H9 (cell line): ENCODE measurements around the gene GPR137. TPM values are rescaled to one million over a fixed set of nuclear protein-coding genes. Genes with fewer than 3 reads are reported as not detected.

Experiments
- DNase-seq: peaks from one replicate; pipeline ENCODE4 v3.0.0-alpha.2; 2017
- H2AFZ ChIP-seq: one replicate; pipeline ENCODE4 v1.6.1; 2013; ENCODE audit warnings: mild to moderate bottlenecking, low read length, control low read depth, moderate library complexity
- H2AK5ac ChIP-seq: 2 replicates; pipeline ENCODE4 v1.6.1; 2013; ENCODE audit warnings: low read length, control low read depth, mixed read lengths; ENCODE audit not compliant: insufficient read length
- H2BK120ac ChIP-seq: one replicate; pipeline ENCODE4 v1.6.1; 2013; ENCODE audit warnings: low read depth, mild to moderate bottlenecking, low read length, control low read depth, inconsistent platforms; ENCODE audit not compliant: poor library complexity, severe bottlenecking
- H2BK12ac ChIP-seq: 2 replicates; pipeline ENCODE4 v1.6.1; 2013; ENCODE audit warnings: low read length, control low read depth, mixed read lengths, low read depth; ENCODE audit not compliant: insufficient read length
- H2BK15ac ChIP-seq: 2 replicates; pipeline ENCODE4 v1.6.1; 2013; ENCODE audit warnings: low read depth, low read length, control low read depth
- H2BK20ac ChIP-seq: one replicate; pipeline ENCODE4 v1.6.1; 2013; ENCODE audit warnings: low read depth, mild to moderate bottlenecking, low read length, control low read depth, inconsistent platforms; ENCODE audit not compliant: poor library complexity, severe bottlenecking
- H2BK5ac ChIP-seq: 2 replicates; pipeline ENCODE4 v1.6.1; 2013; ENCODE audit warnings: low read length, control low read depth, mixed read lengths; ENCODE audit not compliant: insufficient read length
- H3K14ac ChIP-seq: 2 replicates; pipeline ENCODE4 v1.6.1; 2013; ENCODE audit warnings: low read length, control low read depth; ENCODE audit not compliant: insufficient read depth
- H3K18ac ChIP-seq: 2 replicates; pipeline ENCODE4 v1.6.1; 2013; ENCODE audit warnings: low read depth, mild to moderate bottlenecking, mixed read lengths, low read length, control low read depth; ENCODE audit not compliant: insufficient read length
- H3K23ac ChIP-seq: 2 replicates; pipeline ENCODE4 v1.6.1; 2013; ENCODE audit warnings: low read length, control low read depth, mixed read lengths, low read depth; ENCODE audit not compliant: insufficient read length
- H3K23me2 ChIP-seq: 2 replicates; pipeline ENCODE4 v1.6.1; 2013; ENCODE audit warnings: low read depth, mild to moderate bottlenecking, mixed read lengths, low read length, control low read depth; ENCODE audit not compliant: insufficient read length, poor library complexity, severe bottlenecking
- H3K27ac ChIP-seq: 2 replicates; pipeline ENCODE4 v1.5.1; 2013; ENCODE audit warnings: low read length, control low read depth, mixed read lengths, low read depth; ENCODE audit not compliant: insufficient read length
- H3K27me3 ChIP-seq: 2 replicates; pipeline ENCODE4 v1.6.1; 2013; ENCODE audit warnings: low read length, control low read depth, inconsistent platforms; ENCODE audit not compliant: insufficient read depth
- H3K4ac ChIP-seq: 2 replicates; pipeline ENCODE4 v1.6.1; 2013; ENCODE audit warnings: low read depth, mild to moderate bottlenecking, control low read depth, inconsistent platforms, low read length, moderate library complexity
- H3K4me1 ChIP-seq: 2 replicates; pipeline ENCODE4 v1.6.1; 2013; ENCODE audit warnings: low read length, control low read depth, inconsistent platforms; ENCODE audit not compliant: insufficient read depth
- H3K4me2 ChIP-seq: 2 replicates; pipeline ENCODE4 v1.6.1; 2013; ENCODE audit warnings: low read length, control low read depth, mixed read lengths; ENCODE audit not compliant: insufficient read length, insufficient read depth
- H3K56ac ChIP-seq: 2 replicates; pipeline ENCODE4 v1.6.1; 2013; ENCODE audit warnings: low read depth, mild to moderate bottlenecking, mixed read lengths, low read length, control low read depth; ENCODE audit not compliant: insufficient read length
- H3K79me1 ChIP-seq: 2 replicates; pipeline ENCODE4 v1.6.1; 2013; ENCODE audit warnings: low read depth, mild to moderate bottlenecking, moderate library complexity, low read length, control low read depth, inconsistent platforms; ENCODE audit not compliant: insufficient read depth, poor library complexity, severe bottlenecking
- H3K79me2 ChIP-seq: 2 replicates; pipeline ENCODE4 v1.6.1; 2013; ENCODE audit warnings: low read length, control low read depth, inconsistent platforms; ENCODE audit not compliant: insufficient read depth
- H3K9ac ChIP-seq: 2 replicates; pipeline ENCODE4 v1.6.1; 2013; ENCODE audit warnings: low read length, control low read depth, mixed read lengths; ENCODE audit not compliant: insufficient read length; ENCODE audit errors: extremely low read depth
- H3K9me3 ChIP-seq: one replicate; pipeline ENCODE4 v1.6.1; 2013; ENCODE audit warnings: low read depth, low read length, inconsistent platforms; ENCODE audit not compliant: control insufficient read depth
- H3T11ph ChIP-seq: one replicate; pipeline ENCODE4 v1.6.1; 2013; ENCODE audit warnings: mild to moderate bottlenecking, low read length, control low read depth, inconsistent platforms
- H4K20me1 ChIP-seq: one replicate; pipeline ENCODE4 v1.6.1; 2013; ENCODE audit not compliant: control insufficient read depth, insufficient read length, insufficient read depth
- H4K5ac ChIP-seq: 2 replicates; pipeline ENCODE4 v1.6.1; 2013; ENCODE audit warnings: low read depth, mild to moderate bottlenecking, mixed read lengths, low read length, control low read depth; ENCODE audit not compliant: insufficient read length
- H4K8ac ChIP-seq: replicated peaks from 2 replicates; pipeline ENCODE4 v1.6.1; 2013; ENCODE audit warnings: low read length, control low read depth, mixed read lengths, low read depth; ENCODE audit not compliant: insufficient read length
- H4K91ac ChIP-seq: 2 replicates; pipeline ENCODE4 v1.6.1; 2013; ENCODE audit warnings: low read depth, mild to moderate bottlenecking, moderate library complexity, mixed read lengths, low read length, control low read depth; ENCODE audit not compliant: insufficient read length
- H3K27ac Mint-ChIP-seq, 3 experiments: 2 replicates in 2 of 3; 3 replicates in 1 of 3; pipeline ENCODE4 v1.8.0; 2020 to 2021; ENCODE audit warnings: mixed read lengths in 3 of 3, mild to moderate bottlenecking in 1 of 3, moderate library complexity in 1 of 3
- H3K27me3 Mint-ChIP-seq: 2 replicates; pipeline ENCODE4 v1.8.0; 2021; ENCODE audit warnings: low read depth, mild to moderate bottlenecking, moderate library complexity, mixed read lengths
- H3K36me3 Mint-ChIP-seq, 3 experiments: 2 replicates in 2 of 3; 3 replicates in 1 of 3; pipeline ENCODE4 v1.8.0; 2020 to 2021; ENCODE audit warnings: low read depth in 3 of 3, mixed read lengths in 3 of 3; ENCODE audit not compliant: insufficient read depth in 1 of 3
- H3K4me1 Mint-ChIP-seq, 2 experiments: 2 replicates each; pipeline ENCODE4 v1.8.0; 2020; ENCODE audit warnings: mixed read lengths in 2 of 2
- H3K4me3 Mint-ChIP-seq, 2 experiments: 2 replicates in 1 of 2; 3 replicates in 1 of 2; pipeline ENCODE4 v1.8.0; 2020 to 2021; ENCODE audit warnings: mild to moderate bottlenecking in 2 of 2, mixed read lengths in 2 of 2, moderate library complexity in 1 of 2
- H3K9me3 Mint-ChIP-seq, 2 experiments: 2 replicates in 1 of 2; 3 replicates in 1 of 2; pipeline ENCODE4 v1.8.0; 2020; ENCODE audit warnings: mild to moderate bottlenecking in 2 of 2, mixed read lengths in 2 of 2, moderate library complexity in 1 of 2
- WGBS: extraction: QIAGEN DNeasy Blood & Tissue Kit; methylation state at CpG from one replicate; pipeline ENCODE4 v1.1.7; 2013; ENCODE audit warnings: missing lambda C conversion rate, low lambda C conversion rate, mixed read lengths; ENCODE audit not compliant: insufficient read length; ENCODE audit errors: extremely low coverage; 5-methylcytosine and 5-hydroxymethylcytosine counted together
- total RNA-seq: library from RNA; stranded (reverse); gene quantifications from 2 replicates; pipeline ENCODE4 v1.2.1, GENCODE V29; 2021
- TF ChIP-seq, protein P1 (sequence below): fragments of 200-600 bp; sonication (generic); conservative IDR thresholded peaks from 3 replicates; pipeline ENCODE4 v1.8.0; 2021; ENCODE audit warnings: antibody characterized with exemption, mild to moderate bottlenecking

Gene GPR137
- total RNA-seq, 1 experiment from 2014 or later = 39.6 TPM

DNA sequence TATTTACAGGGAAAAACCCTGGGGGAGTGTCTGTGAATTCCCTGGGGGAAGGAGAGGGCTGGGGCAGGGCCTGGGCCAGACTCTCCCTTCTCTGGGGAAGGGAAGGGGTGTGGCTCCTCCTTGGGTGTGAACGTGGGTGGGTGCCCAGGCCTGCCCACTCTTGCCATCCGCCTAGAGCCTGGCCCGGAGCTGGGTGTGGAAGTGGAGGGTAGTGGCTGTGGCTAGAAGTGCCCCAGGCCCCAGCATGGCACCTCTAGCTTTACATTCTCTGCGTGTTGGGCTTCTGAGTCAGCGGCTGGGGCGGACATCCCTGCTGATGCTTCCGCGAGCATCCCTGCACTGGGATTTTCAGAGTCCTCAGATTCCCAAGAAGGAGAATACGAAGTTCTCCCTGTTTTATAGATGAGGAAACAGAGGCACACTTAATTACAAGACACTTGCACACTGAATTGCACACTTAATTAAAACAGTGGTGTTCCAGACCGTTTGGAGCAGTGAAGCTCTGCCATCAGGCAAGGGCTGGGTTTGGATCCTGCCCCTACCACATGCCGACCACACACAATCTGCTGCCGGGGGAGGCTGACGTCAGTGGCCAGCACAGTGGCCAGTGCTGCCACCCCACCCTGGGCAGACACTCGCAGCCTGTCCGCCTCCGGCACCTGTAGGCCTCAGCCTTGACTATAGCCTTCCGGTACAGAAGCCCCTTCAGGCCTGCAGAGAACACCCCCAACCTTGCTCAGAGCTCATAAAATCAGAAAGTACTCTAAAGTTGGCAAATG lies 8.8 kb upstream of the GPR137 start:
- Histone ChIP-seq H3K14ac (no peak overlapping the region), H4K5ac (no peak overlapping the region), H3K9me3 (no peaks in the 10 kb centered on the region), H3T11ph (no peak overlapping the region), H3K27me3 (no peaks in the 10 kb centered on the region), H3K4me2 (no peak overlapping the region), H2BK20ac (no peak overlapping the region), H3K27ac (no peak overlapping the region), H2AFZ (no peak overlapping the region), H4K91ac (no peak overlapping the region), H4K8ac (no peak overlapping the region), H2BK5ac (no peak overlapping the region), H4K20me1 (peaks cover 2% of the 10 kb centered on the region), H2BK15ac (no peak overlapping the region), H2BK120ac (no peak overlapping the region), H3K79me1 (no peaks in the 10 kb centered on the region), H3K79me2 (no peaks in the 10 kb centered on the region), H2BK12ac (no peak overlapping the region), H3K4me1 (no peaks in the 10 kb centered on the region), H3K56ac (no peak overlapping the region), H2AK5ac (no peak overlapping the region), H3K9ac (no peak overlapping the region), H3K23me2 (peaks cover under 1% of the 10 kb centered on the region), H3K23ac (no peak overlapping the region), H3K4ac (no peak overlapping the region), H3K18ac (no peak overlapping the region)
- Mint-ChIP-seq H3K27me3 (no peaks in the 10 kb centered on the region; the same call in none of the 2 replicates), H3K9me3 (no peaks in the 10 kb centered on the region), H3K27ac (no peak overlapping the region), H3K4me1 (peaks cover 10 to 15% of the 10 kb centered on the region in 2 experiments), H3K4me3 (no peak overlapping the region), H3K36me3 (peaks cover 0 to 16% (median 15%) of the 10 kb centered on the region in 3 experiments; a peak in 5 of 7 replicates)
- TF ChIP-seq, protein P1, sequence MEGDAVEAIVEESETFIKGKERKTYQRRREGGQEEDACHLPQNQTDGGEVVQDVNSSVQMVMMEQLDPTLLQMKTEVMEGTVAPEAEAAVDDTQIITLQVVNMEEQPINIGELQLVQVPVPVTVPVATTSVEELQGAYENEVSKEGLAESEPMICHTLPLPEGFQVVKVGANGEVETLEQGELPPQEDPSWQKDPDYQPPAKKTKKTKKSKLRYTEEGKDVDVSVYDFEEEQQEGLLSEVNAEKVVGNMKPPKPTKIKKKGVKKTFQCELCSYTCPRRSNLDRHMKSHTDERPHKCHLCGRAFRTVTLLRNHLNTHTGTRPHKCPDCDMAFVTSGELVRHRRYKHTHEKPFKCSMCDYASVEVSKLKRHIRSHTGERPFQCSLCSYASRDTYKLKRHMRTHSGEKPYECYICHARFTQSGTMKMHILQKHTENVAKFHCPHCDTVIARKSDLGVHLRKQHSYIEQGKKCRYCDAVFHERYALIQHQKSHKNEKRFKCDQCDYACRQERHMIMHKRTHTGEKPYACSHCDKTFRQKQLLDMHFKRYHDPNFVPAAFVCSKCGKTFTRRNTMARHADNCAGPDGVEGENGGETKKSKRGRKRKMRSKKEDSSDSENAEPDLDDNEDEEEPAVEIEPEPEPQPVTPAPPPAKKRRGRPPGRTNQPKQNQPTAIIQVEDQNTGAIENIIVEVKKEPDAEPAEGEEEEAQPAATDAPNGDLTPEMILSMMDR = no peak
- WGBS = no CpG with 5 or more reads among the region's 17 CpGs
- DNase-seq = no peak
